Hepatocyte (in vitro differentiated cells): ENCODE data around the gene PRKAG1. TPM values are rescaled to one million over a fixed set of nuclear protein-coding genes. Genes with fewer than 3 reads are reported as not detected.
A peak's percentile ranks its signal among the peaks of the same experiment; 100 is the strongest.

Experiments used
- DNase-seq: peaks from one replicate; pipeline ENCODE4 v3.0.0-alpha.2; 2016; ENCODE audit warnings: low spot score
- H2AFZ ChIP-seq: fragments of 200-600 bp; sonication (generic); 2 replicates; pipeline ENCODE4 v1.6.0; 2016; ENCODE audit warnings: antibody characterized with exemption, mild to moderate bottlenecking
- H3K27ac ChIP-seq: fragments of 200-600 bp; sonication (generic); 2 replicates; pipeline ENCODE4 v1.5.1; 2016; ENCODE audit warnings: mild to moderate bottlenecking
- H3K27me3 ChIP-seq: fragments of 200-600 bp; sonication (generic); 2 replicates; pipeline ENCODE4 v1.6.1; 2016
- H3K36me3 ChIP-seq: fragments of 200-600 bp; sonication (generic); replicated peaks from 2 replicates; pipeline ENCODE4 v1.5.1; 2016; ENCODE audit warnings: low read depth; ENCODE audit not compliant: insufficient read depth
- H3K4me1 ChIP-seq: fragments of 200-600 bp; sonication (generic); 2 replicates; pipeline ENCODE4 v1.5.1; 2016; ENCODE audit warnings: mild to moderate bottlenecking, moderate library complexity; ENCODE audit not compliant: insufficient read depth
- H3K4me2 ChIP-seq: fragments of 200-600 bp; sonication (generic); 2 replicates; pipeline ENCODE4 v1.6.0; 2016
- H3K4me3 ChIP-seq: fragments of 200-600 bp; sonication (generic); 2 replicates; pipeline ENCODE4 v1.5.1; 2016; ENCODE audit warnings: mild to moderate bottlenecking
- H3K79me2 ChIP-seq: fragments of 200-600 bp; sonication (generic); 2 replicates; pipeline ENCODE4 v1.6.0; 2017; ENCODE audit warnings: mild to moderate bottlenecking
- H3K9me2 ChIP-seq: fragments of 200-600 bp; sonication (generic); replicated peaks from 2 replicates; pipeline ENCODE4 v1.6.0; 2017; ENCODE audit warnings: mild to moderate bottlenecking; ENCODE audit not compliant: insufficient read depth
- H3K9me3 ChIP-seq: fragments of 200-600 bp; sonication (generic); 2 replicates; pipeline ENCODE4 v1.5.1; 2016; ENCODE audit warnings: low read depth, mild to moderate bottlenecking
- H4K20me1 ChIP-seq: fragments of 200-600 bp; sonication (generic); 2 replicates; pipeline ENCODE4 v1.6.0; 2016; ENCODE audit warnings: mild to moderate bottlenecking; ENCODE audit not compliant: insufficient read depth, poor library complexity, severe bottlenecking
- EZH2 ChIP-seq: fragments of 200-600 bp; sonication (generic); IDR thresholded peaks from 2 replicates; pipeline ENCODE4 v1.6.1; 2016; ENCODE audit warnings: antibody characterized with exemption, mild to moderate bottlenecking, borderline replicate concordance
- EZH2phosphoT487 ChIP-seq: fragments of 200-600 bp; sonication (generic); IDR thresholded peaks from one replicate; pipeline ENCODE4 v1.6.1; 2018; ENCODE audit warnings: antibody characterized with exemption, mild to moderate bottlenecking, low read depth, moderate library complexity; ENCODE audit not compliant: unreplicated experiment, severe bottlenecking
- WGBS: methylation state at CpG from one replicate; pipeline ENCODE4 v1.1.6; 2016; ENCODE audit warnings: low lambda C conversion rate; ENCODE audit errors: missing lambda C conversion rate; 5-methylcytosine and 5-hydroxymethylcytosine counted together
- polyA plus RNA-seq: library from polyadenylated mRNA; unstranded; fragments of >200 nt; fragmentation: Nextera tagmentation; extraction: Ambion mirVana; gene quantifications from 2 replicates; pipeline ENCODE4 v1.2.1, GENCODE V29; 2016
- total RNA-seq: library from RNA; depleted of rRNA; stranded (reverse); fragments of >200 nt; gene quantifications from 2 replicates; pipeline ENCODE4 v1.2.3, GENCODE V29; 2014
- TF ChIP-seq, protein P1 (sequence below): fragments of 200-600 bp; sonication (generic); IDR thresholded peaks from 2 replicates; pipeline ENCODE4 v1.5.1; 2016; ENCODE audit warnings: antibody characterized with exemption, mild to moderate bottlenecking; ENCODE audit not compliant: poor library complexity

The PRKAG1 gene
- total and polyA plus RNA-seq, 2 experiments from 2014 or later: 46.0 to 61.5 TPM

- H3K4me1 ChIP-seq: peaks cover 39% of the 10 kb centered on the region
- no peak overlapping the region for H2AFZ ChIP-seq
- 18% methylated on average over 13 of the region's 13 CpGs for WGBS
- peak overlapping the region; percentile 82 for H3K4me2 ChIP-seq
- no peak overlapping the region for H3K4me3 ChIP-seq
- no peak for DNase-seq
- H3K9me3 ChIP-seq: no peaks in the 10 kb centered on the region
- H3K9me2 ChIP-seq: no peaks in the 10 kb centered on the region
- no peaks in the 10 kb centered on the region for H4K20me1 ChIP-seq
- TF ChIP-seq EZH2 (no peak), EZH2phosphoT487 (no peak)
- TF ChIP-seq, protein P1, sequence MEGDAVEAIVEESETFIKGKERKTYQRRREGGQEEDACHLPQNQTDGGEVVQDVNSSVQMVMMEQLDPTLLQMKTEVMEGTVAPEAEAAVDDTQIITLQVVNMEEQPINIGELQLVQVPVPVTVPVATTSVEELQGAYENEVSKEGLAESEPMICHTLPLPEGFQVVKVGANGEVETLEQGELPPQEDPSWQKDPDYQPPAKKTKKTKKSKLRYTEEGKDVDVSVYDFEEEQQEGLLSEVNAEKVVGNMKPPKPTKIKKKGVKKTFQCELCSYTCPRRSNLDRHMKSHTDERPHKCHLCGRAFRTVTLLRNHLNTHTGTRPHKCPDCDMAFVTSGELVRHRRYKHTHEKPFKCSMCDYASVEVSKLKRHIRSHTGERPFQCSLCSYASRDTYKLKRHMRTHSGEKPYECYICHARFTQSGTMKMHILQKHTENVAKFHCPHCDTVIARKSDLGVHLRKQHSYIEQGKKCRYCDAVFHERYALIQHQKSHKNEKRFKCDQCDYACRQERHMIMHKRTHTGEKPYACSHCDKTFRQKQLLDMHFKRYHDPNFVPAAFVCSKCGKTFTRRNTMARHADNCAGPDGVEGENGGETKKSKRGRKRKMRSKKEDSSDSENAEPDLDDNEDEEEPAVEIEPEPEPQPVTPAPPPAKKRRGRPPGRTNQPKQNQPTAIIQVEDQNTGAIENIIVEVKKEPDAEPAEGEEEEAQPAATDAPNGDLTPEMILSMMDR: no peak
- H3K79me2 ChIP-seq: no peaks in the 10 kb centered on the region
- H3K27ac ChIP-seq: no peak overlapping the region
- H3K27me3 ChIP-seq: peaks cover 98% of the 10 kb centered on the region
- no peaks in the 10 kb centered on the region for H3K36me3 ChIP-seq
Observed at GRCh38 chr12:48981757-48982157, 36.8 kb downstream of the PRKAG1 start.

DNA sequence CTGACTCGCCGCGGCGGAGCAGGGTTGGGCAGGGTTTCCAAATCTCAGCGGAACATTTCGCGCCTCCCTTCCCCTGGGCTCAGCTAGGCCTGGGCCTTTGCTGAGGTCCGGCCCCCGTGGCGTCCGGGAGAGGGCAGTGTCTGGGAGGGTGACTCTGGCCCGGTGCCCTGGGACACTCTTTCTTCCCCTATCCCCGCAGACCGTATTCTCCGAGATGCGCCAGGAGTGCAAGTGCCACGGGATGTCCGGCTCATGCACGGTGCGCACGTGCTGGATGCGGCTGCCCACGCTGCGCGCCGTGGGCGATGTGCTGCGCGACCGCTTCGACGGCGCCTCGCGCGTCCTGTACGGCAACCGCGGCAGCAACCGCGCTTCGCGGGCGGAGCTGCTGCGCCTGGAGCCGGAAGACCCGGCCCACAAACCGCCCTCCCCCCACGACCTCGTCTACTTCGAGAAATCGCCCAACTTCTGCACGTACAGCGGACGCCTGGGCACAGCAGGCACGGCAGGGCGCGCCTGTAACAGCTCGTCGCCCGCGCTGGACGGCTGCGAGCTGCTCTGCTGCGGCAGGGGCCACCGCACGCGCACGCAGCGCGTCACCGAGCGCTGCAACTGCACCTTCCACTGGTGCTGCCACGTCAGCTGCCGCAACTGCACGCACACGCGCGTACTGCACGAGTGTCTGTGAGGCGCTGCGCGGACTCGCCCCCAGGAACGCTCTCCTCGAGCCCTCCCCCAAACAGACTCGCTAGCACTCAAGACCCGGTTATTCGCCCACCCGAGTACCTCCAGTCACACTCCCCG, 37.4 kb downstream of the PRKAG1 start:
- H3K4me3 ChIP-seq: no peak overlapping the region
- no peaks in the 10 kb centered on the region for H3K36me3 ChIP-seq
- peaks cover 98% of the 10 kb centered on the region for H3K27me3 ChIP-seq
- no peaks in the 10 kb centered on the region for H4K20me1 ChIP-seq
- H3K4me1 ChIP-seq: peaks cover 39% of the 10 kb centered on the region
- no peaks in the 10 kb centered on the region for H3K9me2 ChIP-seq
- H3K27ac ChIP-seq: no peak overlapping the region
- WGBS: 6% methylated on average over 79 of the region's 91 CpGs
- TF ChIP-seq, protein P1: peak; percentile 4
- TF ChIP-seq EZH2phosphoT487 (no peak), EZH2 (peak; percentile 45)
- H3K79me2 ChIP-seq: no peaks in the 10 kb centered on the region
- peak overlapping the region; percentile 82 for H3K4me2 ChIP-seq
- DNase-seq: no peak
- H2AFZ ChIP-seq: peak overlapping the region; percentile 31
- no peaks in the 10 kb centered on the region for H3K9me3 ChIP-seq

- no peaks in the 10 kb centered on the region for H3K36me3 ChIP-seq
- H4K20me1 ChIP-seq: no peaks in the 10 kb centered on the region
- peak overlapping the region; percentile 82 for H3K4me2 ChIP-seq
- no peaks in the 10 kb centered on the region for H3K9me3 ChIP-seq
- H3K9me2 ChIP-seq: no peaks in the 10 kb centered on the region
- 2% methylated on average over 41 of the region's 46 CpGs for WGBS
- H3K4me1 ChIP-seq: peaks cover 39% of the 10 kb centered on the region
- TF ChIP-seq EZH2phosphoT487: peak; percentile 33
- TF ChIP-seq, protein P1: peak; percentile 17
- peak; percentile 91 for TF ChIP-seq EZH2
- H3K27me3 ChIP-seq: peaks cover 98% of the 10 kb centered on the region
- H3K4me3 ChIP-seq: no peak overlapping the region
- H3K79me2 ChIP-seq: no peaks in the 10 kb centered on the region
- peak; percentile 53 for DNase-seq
- H3K27ac ChIP-seq: no peak overlapping the region
- H2AFZ ChIP-seq: peak overlapping the region; percentile 8
Observed at GRCh38 chr12:48980389-48980952, 38.1 kb downstream of the PRKAG1 start.
